HCT116 (cell line): Measurements from ENCODE around the gene C10orf90. TPM values are rescaled to one million over a fixed set of nuclear protein-coding genes. Genes with fewer than 3 reads are reported as not detected.

Experiments used
- ATAC-seq: fragments of 200-7000 bp; cut with Tn5 transposase; 2 replicates; pipeline ENCODE4 v1.9.1; 2020; ENCODE audit warnings: mild to moderate bottlenecking, moderate library complexity
- BruUV-seq: library from RNA; stranded (reverse); fragments of 400-500 nt; replicated peaks from 2 replicates; lab custom pipeline; 2021; lab: Mats Ljungman, UMichigan
- CTCF ChIA-PET: fragments of 300-600 bp; sonication (Branson Sonifier 250); formaldehyde crosslinking; loops from one replicate; lab custom pipeline; 2021; ENCODE audit warnings: antibody characterized with exemption; lab: Charles Lee
- POLR2A ChIA-PET: fragments of 300-600, 350-600 bp; sonication (Branson Sonifier 250); formaldehyde crosslinking; loops from one replicate; lab custom pipeline; 2021; ENCODE audit warnings: antibody characterized with exemption; lab: Charles Lee
- RAD21 ChIA-PET, 2 experiments: fragments of 300-600 bp; sonication (Branson Sonifier 250); formaldehyde crosslinking; loops; one replicate each; lab custom pipeline; 2023; ENCODE audit warnings: low total read pairs in 2 of 2; ENCODE audit not compliant: uncharacterized antibody in 2 of 2, unreplicated experiment in 2 of 2, low non-redundant PET in 1 of 2; lab: Charles Lee
- DNase-seq: peaks from one replicate; pipeline ENCODE4 v3.0.0-alpha.2; 2010; ENCODE audit warnings: low read depth, low spot score
- H2AFZ ChIP-seq: fragments of 200-600 bp; shearing (Covaris generic), sonication (generic); 2 replicates; pipeline ENCODE4 v1.6.1; 2017; ENCODE audit warnings: low read depth, mixed run types, mixed read lengths, antibody characterized with exemption, low read length; ENCODE audit not compliant: poor library complexity, severe bottlenecking
- H3K27ac ChIP-seq: 2 replicates; pipeline ENCODE4 v1.5.1; 2012; ENCODE audit warnings: low read depth, low read length
- H3K27me3 ChIP-seq: fragments of 200-600 bp; sonication (generic); 2 replicates; pipeline ENCODE4 v1.6.1; 2016; ENCODE audit warnings: mixed run types, low read length, mixed read lengths; ENCODE audit not compliant: insufficient read depth
- H3K36me3 ChIP-seq, 2 experiments: fragments of 200-500 bp in 1 of 2; fragments of 200-600 bp in 1 of 2; sonication (Bioruptor generic) in 1 of 2; sonication (generic) in 1 of 2; 2 replicates each; pipeline versions ENCODE4 v1.5.1 to v1.6.1; 2014 to 2016; ENCODE audit warnings: low read length in 2 of 2, inconsistent platforms in 1 of 2, mixed read lengths in 1 of 2, mixed run types in 1 of 2; ENCODE audit not compliant: insufficient read depth in 2 of 2, control insufficient read depth in 1 of 2
- H3K4me1 ChIP-seq, 2 experiments: fragments of 200-600 bp in 1 of 2; sonication (generic) in 1 of 2; 2 replicates each; pipeline versions ENCODE4 v1.5.1 to v1.6.1; 2012 to 2017; ENCODE audit warnings: low read length in 2 of 2, inconsistent platforms in 1 of 2, mild to moderate bottlenecking in 1 of 2, mixed read lengths in 1 of 2, mixed run types in 1 of 2, moderate library complexity in 1 of 2; ENCODE audit not compliant: insufficient read depth in 2 of 2, control insufficient read depth in 1 of 2
- H3K4me2 ChIP-seq: fragments of 200-600 bp; sonication (generic); 2 replicates; pipeline ENCODE4 v1.6.1; 2017; ENCODE audit warnings: mixed run types, low read length, mixed read lengths
- H3K4me3 ChIP-seq, 2 experiments: fragments of 200-600 bp in 1 of 2; sonication (generic) in 1 of 2; replicated peaks in 1 of 2; 2 replicates each; pipeline ENCODE4 v1.5.1; 2011 to 2016; ENCODE audit warnings: low read length in 2 of 2, control low read depth in 1 of 2, low read depth in 1 of 2, mild to moderate bottlenecking in 1 of 2, mixed read lengths in 1 of 2, mixed run types in 1 of 2
- H3K79me2 ChIP-seq: fragments of 200-600 bp; sonication (generic); 2 replicates; pipeline ENCODE4 v1.6.1; 2017; ENCODE audit warnings: mild to moderate bottlenecking, mixed run types, low read length, moderate library complexity, mixed read lengths; ENCODE audit not compliant: insufficient read depth
- H3K9ac ChIP-seq: fragments of 200-600 bp; sonication (generic); 2 replicates; pipeline ENCODE4 v1.6.1; 2016; ENCODE audit warnings: low read length, mixed read lengths
- H3K9me2 ChIP-seq: fragments of 200-600 bp; sonication (generic), shearing (Covaris generic); 2 replicates; pipeline ENCODE4 v1.6.1; 2017; ENCODE audit warnings: mixed run types, mild to moderate bottlenecking, moderate library complexity; ENCODE audit not compliant: insufficient read depth
- H3K9me3 ChIP-seq, 2 experiments: fragments of 200-500 bp in 1 of 2; fragments of 200-600 bp in 1 of 2; sonication (Bioruptor generic) in 1 of 2; sonication (generic) in 1 of 2; 2 replicates each; pipeline ENCODE4 v1.6.1; 2014 to 2017; ENCODE audit warnings: low read length in 2 of 2, mixed read lengths in 2 of 2, inconsistent platforms in 1 of 2, low read depth in 1 of 2, mild to moderate bottlenecking in 1 of 2, mixed run types in 1 of 2, moderate library complexity in 1 of 2; ENCODE audit not compliant: control insufficient read depth in 1 of 2, insufficient read depth in 1 of 2
- H4K20me1 ChIP-seq: fragments of 200-600 bp; sonication (generic), shearing (Covaris generic); 2 replicates; pipeline ENCODE4 v1.6.1; 2017; ENCODE audit warnings: mixed run types, mild to moderate bottlenecking, moderate library complexity; ENCODE audit not compliant: insufficient read depth
- CBX3 ChIP-seq: IDR thresholded peaks from 2 replicates; pipeline ENCODE4 v1.6.1; 2012; ENCODE audit warnings: low read depth
- EZH2 ChIP-seq: fragments of 200-600 bp; sonication (generic); IDR thresholded peaks from 2 replicates; pipeline ENCODE4 v1.6.1; 2017; ENCODE audit warnings: antibody characterized with exemption, mixed run types
- POLR2AphosphoS5 ChIP-seq: IDR thresholded peaks from 2 replicates; pipeline ENCODE4 v1.6.1; 2011; ENCODE audit warnings: mild to moderate bottlenecking, low read depth, low read length, moderate library complexity
- SIN3A ChIP-seq: IDR thresholded peaks from 2 replicates; pipeline ENCODE4 v1.6.1; 2012; ENCODE audit warnings: low read depth
- SP1 ChIP-seq: IDR thresholded peaks from 2 replicates; pipeline ENCODE4 v1.6.1; 2012; ENCODE audit warnings: low read depth
- SRF ChIP-seq: IDR thresholded peaks from 2 replicates; pipeline ENCODE4 v1.6.1; 2012; ENCODE audit warnings: low read depth
- TCF7L2 ChIP-seq: IDR thresholded peaks from 2 replicates; pipeline ENCODE4 v1.7.0; 2011; ENCODE audit warnings: borderline replicate concordance, inconsistent platforms; ENCODE audit not compliant: insufficient read depth, insufficient read length; ENCODE audit errors: extremely low read depth
- YY1 ChIP-seq: IDR thresholded peaks from 2 replicates; pipeline ENCODE4 v1.6.1; 2011; ENCODE audit warnings: low read length, low read depth, moderate library complexity, mild to moderate bottlenecking; ENCODE audit not compliant: insufficient replicate concordance; ENCODE audit errors: extremely low read depth
- ZFX ChIP-seq: fragments of 450-650 bp; IDR thresholded peaks from 2 replicates; pipeline ENCODE4 v1.6.1; 2017
- intact Hi-C: fragments of 100-400 bp; cut with micrococcal nuclease; formaldehyde crosslinking; loops from 2 replicates; pipeline ENCODE4 v1.10.0; 2022
- total RNA-seq: library from RNA; stranded (reverse); gene quantifications from one replicate; pipeline ENCODE4 v1.2.1, GENCODE V29; 2021; ENCODE audit not compliant: unreplicated experiment
- TF ChIP-seq, protein P1 (sequence below), 3 experiments: fragments of 200-600 bp in 1 of 3; sonication (generic) in 1 of 3; IDR thresholded peaks in 2 of 3; conservative IDR thresholded peaks in 1 of 3; 2 replicates each; pipeline ENCODE4 v1.5.1; 2012 to 2017; ENCODE audit warnings: low read depth in 2 of 3, low read length in 2 of 3, antibody characterized with exemption in 1 of 3, borderline replicate concordance in 1 of 3, control low read depth in 1 of 3, mild to moderate bottlenecking in 1 of 3, mixed read lengths in 1 of 3, mixed run types in 1 of 3, moderate library complexity in 1 of 3; ENCODE audit not compliant: insufficient read depth in 1 of 3
- TF ChIP-seq, protein P2 (sequence below): IDR thresholded peaks from 2 replicates; pipeline ENCODE4 v1.6.1; 2011; ENCODE audit warnings: mild to moderate bottlenecking, low read length, moderate library complexity; ENCODE audit not compliant: insufficient replicate concordance; ENCODE audit errors: extremely low read depth
- TF ChIP-seq, protein P3 (sequence below): IDR thresholded peaks from 2 replicates; pipeline ENCODE4 v1.6.1; 2012

The C10orf90 gene
- total RNA-seq, 1 experiment from 2014 or later, result not detected

DNA sequence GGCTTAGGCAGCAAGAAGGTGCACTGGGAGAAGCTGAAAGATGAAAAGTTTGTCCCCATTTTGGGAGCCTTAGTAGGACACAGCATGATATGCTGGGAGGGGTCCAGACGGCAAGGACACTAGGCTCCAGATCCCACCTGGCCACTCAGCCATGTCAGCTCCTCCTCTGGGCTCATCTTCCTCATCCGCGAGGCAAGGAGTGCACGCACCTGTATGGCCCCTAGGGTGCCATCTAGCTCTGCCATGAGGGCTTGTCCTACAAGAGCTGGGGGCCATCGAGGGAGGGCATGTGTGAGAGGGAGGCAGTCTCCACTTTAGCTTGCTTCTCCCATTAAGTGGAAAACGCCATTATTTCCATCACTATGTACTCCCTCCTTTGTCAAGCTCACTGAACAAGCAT is 146.0 kb downstream of the C10orf90 start:
- no peak overlapping the region for H3K27ac ChIP-seq
- no peak overlapping the region for H3K9ac ChIP-seq
- H3K36me3 ChIP-seq, result no peaks in the 10 kb centered on the region
- ChIA-PET RAD21 (no interaction called here), POLR2A (no interaction called here), CTCF (no interaction called here)
- H2AFZ ChIP-seq, result no peak overlapping the region
- no TSS peak for BruUV-seq
- H3K27me3 ChIP-seq, result peaks cover 44% of the 10 kb centered on the region
- ATAC-seq, result peak; percentile 36; the same call in 1 of the 2 replicates
- no peak overlapping the region for H3K4me3 ChIP-seq
- H3K4me1 ChIP-seq, result peaks cover 2 to 5% of the 10 kb centered on the region in 2 experiments; a peak in 1 of 4 replicates
- no peak for TF ChIP-seq CBX3
- TF ChIP-seq, protein P1, sequence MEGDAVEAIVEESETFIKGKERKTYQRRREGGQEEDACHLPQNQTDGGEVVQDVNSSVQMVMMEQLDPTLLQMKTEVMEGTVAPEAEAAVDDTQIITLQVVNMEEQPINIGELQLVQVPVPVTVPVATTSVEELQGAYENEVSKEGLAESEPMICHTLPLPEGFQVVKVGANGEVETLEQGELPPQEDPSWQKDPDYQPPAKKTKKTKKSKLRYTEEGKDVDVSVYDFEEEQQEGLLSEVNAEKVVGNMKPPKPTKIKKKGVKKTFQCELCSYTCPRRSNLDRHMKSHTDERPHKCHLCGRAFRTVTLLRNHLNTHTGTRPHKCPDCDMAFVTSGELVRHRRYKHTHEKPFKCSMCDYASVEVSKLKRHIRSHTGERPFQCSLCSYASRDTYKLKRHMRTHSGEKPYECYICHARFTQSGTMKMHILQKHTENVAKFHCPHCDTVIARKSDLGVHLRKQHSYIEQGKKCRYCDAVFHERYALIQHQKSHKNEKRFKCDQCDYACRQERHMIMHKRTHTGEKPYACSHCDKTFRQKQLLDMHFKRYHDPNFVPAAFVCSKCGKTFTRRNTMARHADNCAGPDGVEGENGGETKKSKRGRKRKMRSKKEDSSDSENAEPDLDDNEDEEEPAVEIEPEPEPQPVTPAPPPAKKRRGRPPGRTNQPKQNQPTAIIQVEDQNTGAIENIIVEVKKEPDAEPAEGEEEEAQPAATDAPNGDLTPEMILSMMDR (IDR thresholded peaks at IDR 0.05 in 2 of 3, conservative IDR thresholded peaks at IDR 0.05 in 1 of 3; ENCODE audit: borderline replicate concordance in 1 of 3, insufficient read depth in 1 of 3, low read depth in 2 of 3, low read length in 2 of 3), result 0 out of 6 replicates have a peak, but pooled peaks of 1 of the 3 experiments have one; percentile 6
- no peak for DNase-seq
- no peaks in the 10 kb centered on the region for H3K9me3 ChIP-seq
- intact Hi-C loops, result no loop called here
- no peaks in the 10 kb centered on the region for H4K20me1 ChIP-seq
- H3K4me2 ChIP-seq, result no peak overlapping the region
- no peaks in the 10 kb centered on the region for H3K9me2 ChIP-seq
- H3K79me2 ChIP-seq, result no peaks in the 10 kb centered on the region

DNA sequence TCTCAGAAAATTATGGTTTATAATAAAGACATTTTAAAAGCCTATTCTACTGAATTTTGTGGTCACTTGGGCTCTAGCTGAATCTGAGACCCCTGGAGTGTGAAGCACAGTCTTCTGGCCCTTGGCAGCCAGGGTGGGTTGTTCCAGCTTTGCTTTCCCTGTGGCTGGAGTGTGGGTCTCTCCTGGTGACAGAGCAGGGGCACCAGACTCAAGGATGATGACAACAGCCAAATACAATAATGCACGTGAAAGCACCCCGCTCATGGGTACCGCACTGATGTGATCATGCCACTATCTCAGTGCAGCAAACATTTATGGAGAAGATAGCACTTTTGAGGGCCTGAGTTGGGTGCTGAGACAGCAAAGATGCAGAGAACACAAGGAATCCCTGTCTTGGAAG is 147.4 kb downstream of the C10orf90 start:
- intact Hi-C loops, result no loop called here
- ATAC-seq (no peak), DNase-seq (no peak)
- Histone ChIP-seq H3K4me1 (peaks cover 2 to 5% of the 10 kb centered on the region in 2 experiments; a peak in 1 of 4 replicates), H4K20me1 (no peaks in the 10 kb centered on the region), H3K9me3 (no peaks in the 10 kb centered on the region), H3K4me2 (no peak overlapping the region), H3K4me3 (no peak overlapping the region), H3K36me3 (no peaks in the 10 kb centered on the region), H2AFZ (no peak overlapping the region), H3K79me2 (no peaks in the 10 kb centered on the region), H3K27me3 (peaks cover 37% of the 10 kb centered on the region), H3K9me2 (no peaks in the 10 kb centered on the region), H3K27ac (no peak overlapping the region), H3K9ac (no peak overlapping the region)
- ChIA-PET CTCF (no interaction called here), POLR2A (no interaction called here), RAD21 (no interaction called here)
- TF ChIP-seq YY1 (no peak), ZFX (no peak), EZH2 (no peak), TCF7L2 (no peak), SRF (no peak), SIN3A (no peak), CBX3 (no peak), POLR2AphosphoS5 (no peak), SP1 (no peak)
- TF ChIP-seq, protein P2, sequence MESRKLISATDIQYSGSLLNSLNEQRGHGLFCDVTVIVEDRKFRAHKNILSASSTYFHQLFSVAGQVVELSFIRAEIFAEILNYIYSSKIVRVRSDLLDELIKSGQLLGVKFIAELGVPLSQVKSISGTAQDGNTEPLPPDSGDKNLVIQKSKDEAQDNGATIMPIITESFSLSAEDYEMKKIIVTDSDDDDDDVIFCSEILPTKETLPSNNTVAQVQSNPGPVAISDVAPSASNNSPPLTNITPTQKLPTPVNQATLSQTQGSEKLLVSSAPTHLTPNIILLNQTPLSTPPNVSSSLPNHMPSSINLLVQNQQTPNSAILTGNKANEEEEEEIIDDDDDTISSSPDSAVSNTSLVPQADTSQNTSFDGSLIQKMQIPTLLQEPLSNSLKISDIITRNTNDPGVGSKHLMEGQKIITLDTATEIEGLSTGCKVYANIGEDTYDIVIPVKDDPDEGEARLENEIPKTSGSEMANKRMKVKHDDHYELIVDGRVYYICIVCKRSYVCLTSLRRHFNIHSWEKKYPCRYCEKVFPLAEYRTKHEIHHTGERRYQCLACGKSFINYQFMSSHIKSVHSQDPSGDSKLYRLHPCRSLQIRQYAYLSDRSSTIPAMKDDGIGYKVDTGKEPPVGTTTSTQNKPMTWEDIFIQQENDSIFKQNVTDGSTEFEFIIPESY, result no peak
- TF ChIP-seq, protein P3, sequence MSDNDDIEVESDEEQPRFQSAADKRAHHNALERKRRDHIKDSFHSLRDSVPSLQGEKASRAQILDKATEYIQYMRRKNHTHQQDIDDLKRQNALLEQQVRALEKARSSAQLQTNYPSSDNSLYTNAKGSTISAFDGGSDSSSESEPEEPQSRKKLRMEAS, result no peak
- BruUV-seq, result no TSS peak
